Measurements from ENCODE around the gene FLRT1.

FLRT1 gene, protein sequence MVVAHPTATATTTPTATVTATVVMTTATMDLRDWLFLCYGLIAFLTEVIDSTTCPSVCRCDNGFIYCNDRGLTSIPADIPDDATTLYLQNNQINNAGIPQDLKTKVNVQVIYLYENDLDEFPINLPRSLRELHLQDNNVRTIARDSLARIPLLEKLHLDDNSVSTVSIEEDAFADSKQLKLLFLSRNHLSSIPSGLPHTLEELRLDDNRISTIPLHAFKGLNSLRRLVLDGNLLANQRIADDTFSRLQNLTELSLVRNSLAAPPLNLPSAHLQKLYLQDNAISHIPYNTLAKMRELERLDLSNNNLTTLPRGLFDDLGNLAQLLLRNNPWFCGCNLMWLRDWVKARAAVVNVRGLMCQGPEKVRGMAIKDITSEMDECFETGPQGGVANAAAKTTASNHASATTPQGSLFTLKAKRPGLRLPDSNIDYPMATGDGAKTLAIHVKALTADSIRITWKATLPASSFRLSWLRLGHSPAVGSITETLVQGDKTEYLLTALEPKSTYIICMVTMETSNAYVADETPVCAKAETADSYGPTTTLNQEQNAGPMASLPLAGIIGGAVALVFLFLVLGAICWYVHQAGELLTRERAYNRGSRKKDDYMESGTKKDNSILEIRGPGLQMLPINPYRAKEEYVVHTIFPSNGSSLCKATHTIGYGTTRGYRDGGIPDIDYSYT

DNA sequence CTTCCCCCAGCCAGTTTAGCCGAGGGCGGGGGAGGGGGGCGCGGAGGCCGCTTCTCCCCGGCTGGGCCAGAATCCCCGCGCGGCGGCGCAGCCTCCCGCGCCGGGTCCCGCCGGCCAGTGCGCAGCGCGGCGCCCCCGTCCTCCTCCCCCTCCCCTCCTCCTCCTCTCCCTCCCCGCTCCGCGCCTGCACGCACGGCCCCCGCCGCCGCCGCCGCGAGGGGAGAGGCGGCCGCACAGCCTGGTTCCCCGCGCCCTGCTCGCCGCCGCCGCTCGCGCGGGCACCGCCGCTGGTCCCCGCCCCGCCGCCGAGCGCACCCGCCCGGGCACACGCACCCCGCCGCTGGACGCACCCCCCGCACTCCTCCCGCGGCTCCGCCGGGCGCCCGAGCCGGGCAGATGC lies at the start of gene FLRT1:
Gene FLRT1, plus strand, starts transcription at position 356 of the 400 bp plus-strand sequence. CDS start 80,337 bp downstream, outside the sequence.
- DNase-seq, result no peak

GRCh38 chr11:63986156-63986931 lies 49.4 kb upstream of the FLRT1 start, which contains the start of gene OTUB1:
Gene OTUB1 (plus strand): TSS chr11:63986438. CDS start chr11:63986457, 19 bp downstream.
- DNase-seq, result peak; percentile 94

GRCh38 chr11:63986932-63987513 lies 48.7 kb upstream of the FLRT1 start:
- DNase-seq, result no peak

DNA sequence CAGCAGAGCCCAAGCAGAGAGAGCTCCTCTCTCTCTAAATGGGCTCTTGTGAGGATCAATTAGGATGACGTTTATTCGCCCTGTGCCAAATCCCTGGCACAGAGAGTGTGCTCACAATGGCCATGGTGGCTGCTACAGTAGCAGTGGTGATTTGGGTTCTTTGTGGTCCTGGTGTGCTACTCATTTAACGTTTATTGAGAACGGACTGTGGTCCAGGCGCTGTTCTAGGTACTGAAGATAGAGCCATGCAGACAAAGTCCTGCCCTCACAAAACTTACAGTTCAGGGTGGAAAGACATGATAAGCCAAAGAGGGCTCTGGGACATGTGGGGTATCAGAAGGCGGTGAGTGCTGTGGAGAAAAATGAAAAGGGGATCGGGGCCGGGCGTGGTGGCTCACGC lies 44.2 kb upstream of the FLRT1 start:
- DNase-seq, result no peak

- no peak for DNase-seq
These were observed 42.6 kb upstream of the FLRT1 start for GRCh38 chr11:63993100-63993499.

DNA sequence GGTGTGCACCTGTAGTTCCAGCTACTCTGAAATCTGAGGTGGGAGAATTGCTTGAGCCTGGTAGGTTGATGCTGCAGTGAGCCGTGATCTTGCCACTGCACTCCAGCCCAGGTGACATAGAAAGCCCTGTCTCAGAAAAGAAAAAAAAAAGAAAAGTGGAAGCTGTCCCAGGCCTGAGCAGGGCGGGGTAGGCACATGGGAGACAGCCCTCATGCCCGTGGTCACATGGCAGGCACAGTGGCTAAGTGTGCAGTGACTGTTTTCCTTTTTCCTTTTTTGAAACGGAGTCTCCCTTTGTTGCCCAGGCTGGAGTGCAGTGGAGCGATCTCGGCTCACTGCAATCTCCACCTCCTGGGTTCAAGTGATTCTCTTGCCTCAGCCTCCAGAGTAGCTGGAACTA lies 41.7 kb upstream of the FLRT1 start:
- no peak for DNase-seq

DNA sequence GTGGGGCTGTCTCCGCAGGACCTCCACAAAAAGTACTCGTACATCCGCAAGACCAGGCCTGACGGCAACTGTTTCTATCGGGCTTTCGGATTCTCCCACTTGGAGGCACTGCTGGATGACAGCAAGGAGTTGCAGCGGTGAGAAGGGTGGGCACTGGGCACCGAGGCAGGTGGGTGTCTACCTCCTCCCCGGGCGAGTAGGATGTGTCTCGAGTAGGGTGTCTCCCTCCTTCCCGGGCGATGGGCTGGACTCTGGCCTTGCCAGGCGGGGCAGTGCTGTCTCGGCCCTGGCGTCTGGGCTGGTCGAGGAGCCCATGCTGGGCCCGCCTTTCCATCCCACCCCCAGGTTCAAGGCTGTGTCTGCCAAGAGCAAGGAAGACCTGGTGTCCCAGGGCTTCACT lies 39.2 kb upstream of the FLRT1 start:
- DNase-seq, result no peak

GRCh38 chr11:63997104-63997700 lies 38.5 kb upstream of the FLRT1 start:
- DNase-seq, result no peak

GRCh38 chr11:63997801-63998337 lies 37.9 kb upstream of the FLRT1 start:
- DNase-seq, result no peak

GRCh38 chr11:63998558-63999348 lies 37.0 kb upstream of the FLRT1 start:
- DNase-seq, result peak; percentile 84

DNA sequence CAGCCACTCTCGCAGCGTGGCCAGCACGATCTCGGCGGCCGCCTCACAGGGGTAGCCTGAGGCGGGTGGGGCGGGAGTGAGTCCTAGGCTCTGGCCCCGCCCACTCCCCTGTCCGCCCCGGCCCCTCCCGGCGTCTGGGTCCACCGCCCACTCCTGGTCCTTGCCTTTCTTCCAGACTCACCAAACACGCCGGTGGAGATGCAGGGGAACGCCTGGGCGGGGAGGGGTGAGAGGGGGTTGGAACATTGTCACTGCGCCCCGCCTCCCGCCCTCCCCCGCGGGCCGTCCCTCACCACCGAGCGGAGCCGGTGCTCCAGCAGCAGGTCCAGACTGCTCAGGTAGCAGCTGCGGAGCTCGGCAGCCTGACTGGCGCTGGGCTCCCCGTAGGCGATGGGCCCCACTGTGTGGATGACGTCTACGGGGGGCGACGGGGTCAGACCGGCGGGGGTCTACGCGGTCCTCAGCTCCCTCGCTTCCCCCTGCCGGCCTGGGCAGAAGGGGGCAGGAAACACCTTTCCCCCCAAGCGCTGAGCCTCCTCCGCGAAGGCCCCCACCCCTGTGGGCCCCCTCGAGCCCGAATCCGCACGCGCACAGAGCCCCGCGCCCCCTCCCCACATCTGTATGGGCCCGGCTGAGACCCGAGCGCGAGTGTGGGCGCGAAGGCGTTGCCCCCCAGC lies 36.2 kb upstream of the FLRT1 start:
- DNase-seq, result peak; percentile 92

DNA sequence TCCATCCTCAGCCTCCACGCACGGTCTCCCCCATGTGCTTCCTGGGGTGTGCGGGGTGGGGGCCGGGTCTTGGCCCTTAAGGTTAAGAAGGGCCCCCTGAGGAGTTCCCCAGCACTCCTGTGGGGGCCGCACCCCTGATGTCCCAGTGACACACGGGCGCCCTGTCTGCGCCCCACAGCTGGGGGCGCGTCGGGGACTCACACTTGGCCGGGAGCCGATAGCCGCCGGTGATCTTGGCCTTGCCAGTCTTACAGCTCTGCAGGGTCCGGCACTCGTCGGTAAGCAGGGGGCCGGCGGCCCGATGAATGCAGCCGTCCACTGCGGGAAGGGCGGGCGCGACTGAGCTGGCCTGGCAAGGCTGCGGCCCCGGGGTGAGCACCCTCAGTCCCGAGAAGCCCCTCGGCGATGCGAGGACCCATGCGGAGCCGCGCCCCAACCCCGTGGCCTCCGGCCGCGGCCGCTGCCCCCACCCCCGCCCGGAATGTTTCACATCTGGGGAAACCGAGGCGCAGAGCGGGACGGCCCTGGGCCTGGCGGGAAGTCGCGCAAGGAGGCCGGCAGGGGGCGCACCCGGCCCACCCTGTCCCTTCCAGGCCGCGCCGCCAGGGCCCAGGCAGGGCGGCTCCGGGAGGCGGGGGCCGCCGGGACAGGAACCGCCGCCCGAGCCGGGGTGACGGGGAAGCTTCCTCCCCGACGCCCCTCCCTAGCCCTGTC lies 35.5 kb upstream of the FLRT1 start:
- DNase-seq, result peak; percentile 11

- DNase-seq, result no peak
These were observed 34.8 kb upstream of the FLRT1 start for GRCh38 chr11:64000740-64001483.

GRCh38 chr11:64001484-64002420 lies 34.0 kb upstream of the FLRT1 start:
- DNase-seq, result no peak

DNA sequence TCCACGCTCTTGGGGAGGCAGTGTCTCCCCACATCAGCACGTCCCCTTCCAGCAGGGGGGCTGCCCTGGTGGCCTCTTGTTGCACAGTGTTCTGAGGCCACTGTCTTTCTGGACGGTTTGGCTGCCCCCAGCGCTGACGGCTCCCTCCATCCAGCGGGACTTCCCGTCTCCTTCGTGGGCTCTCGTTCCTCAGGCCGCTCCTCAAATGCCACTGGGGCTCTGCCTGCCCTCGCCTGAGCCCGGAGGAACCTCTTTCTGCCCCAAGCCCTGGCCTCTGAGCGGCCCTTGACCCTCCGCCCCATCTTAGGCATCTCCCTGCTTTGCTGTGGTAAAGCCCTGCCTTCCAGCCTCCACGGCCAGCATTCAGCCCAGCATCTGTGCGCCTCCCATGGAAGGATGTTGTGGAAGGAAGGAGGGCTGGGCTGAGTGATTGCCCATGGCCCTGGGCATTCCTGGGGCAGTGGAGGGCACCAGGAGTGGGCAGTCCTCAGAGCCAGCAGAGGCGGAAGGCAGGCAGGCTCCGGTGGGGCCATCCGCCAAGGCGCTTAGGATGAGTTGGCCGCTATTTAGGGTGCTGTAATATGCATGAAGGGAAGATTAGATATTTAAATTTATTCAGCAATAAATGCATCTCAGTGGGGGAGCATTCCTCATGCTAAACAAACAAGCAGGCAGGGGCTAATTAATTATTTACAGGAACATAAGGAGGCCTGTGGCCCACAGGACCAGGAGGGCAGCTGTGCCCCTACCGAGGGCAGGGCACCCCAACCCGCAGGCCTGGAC lies 31.7 kb upstream of the FLRT1 start:
- DNase-seq, result no peak

DNA sequence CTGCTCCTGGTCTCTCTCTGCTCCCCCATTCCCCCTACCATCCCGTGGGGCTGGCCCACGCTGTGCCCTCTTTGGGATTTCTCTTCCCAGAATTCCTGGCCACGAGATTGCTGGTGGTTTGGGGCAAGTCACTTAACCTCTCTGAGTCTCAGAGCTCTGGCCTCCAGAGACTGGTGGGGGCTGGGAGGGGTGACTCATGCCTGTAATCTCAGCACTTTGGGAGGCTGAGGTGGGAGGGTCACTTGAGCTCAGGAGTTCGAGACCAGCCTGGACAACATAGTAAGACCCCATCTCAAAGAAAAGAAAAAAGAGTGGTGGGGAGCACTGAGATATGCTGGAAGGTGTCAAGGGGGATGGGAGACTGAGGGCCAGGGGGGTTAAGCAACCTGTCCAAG lies 31.1 kb upstream of the FLRT1 start:
- DNase-seq, result no peak

GRCh38 chr11:64005691-64006090 lies 30.0 kb upstream of the FLRT1 start:
- DNase-seq, result no peak
